Activated CD4-positive, CD25-positive, alpha-beta regulatory T cell (primary cell): ENCODE measurements around the gene LPP.

Source experiments
- DNase-seq, 4 experiments: peaks; one replicate each; lab custom pipeline; 2025; lab: John Stamatoyannopoulos, UW

The LPP gene

DNA sequence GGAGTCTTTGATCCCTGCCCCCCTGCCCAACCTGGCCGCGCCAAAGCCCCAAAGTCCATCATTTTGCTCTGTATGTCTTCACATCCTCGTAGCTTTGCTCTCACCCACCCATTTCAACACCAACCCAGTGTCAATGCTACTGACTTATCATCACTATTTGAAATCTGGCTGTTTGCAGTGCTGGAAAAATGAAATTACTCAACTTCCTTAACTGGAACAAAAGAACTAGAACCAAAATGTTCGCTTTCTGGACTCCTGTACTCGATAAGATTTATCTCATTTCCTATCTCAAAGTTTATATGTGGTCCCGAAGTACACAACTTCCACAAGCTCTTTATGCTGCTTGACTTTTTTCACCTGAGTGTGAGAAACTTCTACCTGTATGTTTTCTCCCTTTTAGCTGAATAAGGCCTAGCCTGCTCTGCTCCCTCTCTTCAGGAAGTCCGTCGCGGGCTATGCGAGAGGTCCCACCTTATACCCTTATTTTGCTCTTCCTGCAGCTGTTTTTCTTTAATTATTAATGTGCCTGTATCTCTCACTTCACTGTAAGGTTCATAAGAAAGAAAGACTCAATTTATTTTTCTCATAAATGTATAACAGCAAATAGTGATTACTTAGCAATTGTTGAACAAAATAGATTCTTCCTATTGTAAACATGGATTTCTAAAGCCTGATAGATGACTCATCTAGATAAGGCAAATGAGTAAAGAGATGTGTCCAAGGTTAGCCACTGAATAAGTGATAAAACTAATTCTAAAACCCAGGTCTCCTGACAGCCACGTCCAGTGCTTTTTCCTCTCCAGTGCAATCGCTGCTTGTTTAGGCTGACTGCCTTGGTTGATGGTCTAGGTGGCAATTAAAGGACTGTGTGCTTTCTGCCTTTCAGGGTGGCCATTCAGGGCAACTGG is 553.7 kb downstream of the LPP start:
- DNase-seq, result no peak

DNA sequence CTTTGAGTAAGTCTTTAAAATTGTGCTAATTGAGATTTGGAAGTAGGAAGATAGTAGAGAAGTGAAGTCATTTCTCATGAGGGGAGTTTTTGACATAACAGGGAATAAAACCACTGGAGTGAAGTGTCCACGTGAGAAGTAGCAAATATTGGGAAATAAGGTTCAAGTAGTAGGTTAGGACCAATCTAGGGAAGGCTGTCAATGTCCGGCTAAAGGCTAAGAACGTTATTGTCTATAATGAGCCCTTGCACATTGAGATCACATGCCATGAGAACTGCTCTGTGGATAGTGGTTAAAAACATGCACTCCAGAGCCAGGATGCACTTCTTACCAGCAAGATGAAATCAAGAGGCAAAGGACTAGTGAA is 557.9 kb downstream of the LPP start:
- DNase-seq, result no peak

DNA sequence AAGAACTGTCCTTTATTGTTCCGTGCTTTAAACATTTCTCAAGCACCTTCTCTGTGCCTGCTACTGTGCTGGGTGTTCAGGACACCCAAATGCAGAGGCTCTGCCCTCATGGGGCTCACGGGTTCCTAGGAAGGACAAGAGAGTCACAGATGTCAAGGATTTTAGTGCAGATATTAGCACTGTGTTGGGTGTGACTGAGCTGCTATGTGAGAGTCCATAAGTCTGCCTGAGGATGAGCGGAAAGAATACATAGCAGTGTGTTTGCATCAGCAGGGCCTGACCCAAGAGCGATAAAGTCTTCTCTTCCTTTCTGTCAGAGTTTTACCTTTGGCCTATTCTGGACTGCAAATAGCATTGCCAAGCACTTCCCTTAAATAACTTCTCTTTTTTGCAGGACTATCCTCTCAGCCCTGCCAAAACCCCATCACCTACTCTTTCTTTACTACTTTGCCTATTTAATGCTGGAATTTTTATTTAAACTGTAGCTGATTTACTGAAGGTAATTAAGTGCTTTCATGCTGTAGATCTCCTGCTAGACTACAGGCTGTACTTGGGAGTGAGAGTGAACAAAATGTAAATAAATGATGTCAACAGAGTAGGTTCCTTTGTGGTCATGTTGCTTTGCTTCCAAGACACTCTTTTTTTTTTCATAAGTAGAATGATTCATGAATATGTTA is 558.4 kb downstream of the LPP start:
- DNase-seq, result no peak

DNA sequence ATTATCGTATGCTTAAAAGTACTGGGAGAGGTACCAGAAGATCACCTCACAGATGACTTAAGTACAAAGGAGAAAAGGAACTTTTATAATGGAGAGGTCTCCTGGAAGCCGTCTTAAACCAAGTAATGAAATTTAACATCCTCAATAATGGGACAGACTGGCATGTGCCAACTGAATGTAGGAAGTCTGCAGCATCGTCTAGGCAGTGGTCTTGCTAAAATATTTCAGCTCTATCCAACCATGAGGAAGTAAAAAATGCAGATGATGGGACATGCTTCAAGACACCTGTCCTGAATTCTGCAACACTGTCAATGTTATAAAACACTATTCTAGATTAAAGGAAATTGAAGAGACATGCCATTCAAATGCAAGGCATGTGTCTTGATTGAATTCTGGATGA is 559.0 kb downstream of the LPP start:
- no peak for DNase-seq

DNA sequence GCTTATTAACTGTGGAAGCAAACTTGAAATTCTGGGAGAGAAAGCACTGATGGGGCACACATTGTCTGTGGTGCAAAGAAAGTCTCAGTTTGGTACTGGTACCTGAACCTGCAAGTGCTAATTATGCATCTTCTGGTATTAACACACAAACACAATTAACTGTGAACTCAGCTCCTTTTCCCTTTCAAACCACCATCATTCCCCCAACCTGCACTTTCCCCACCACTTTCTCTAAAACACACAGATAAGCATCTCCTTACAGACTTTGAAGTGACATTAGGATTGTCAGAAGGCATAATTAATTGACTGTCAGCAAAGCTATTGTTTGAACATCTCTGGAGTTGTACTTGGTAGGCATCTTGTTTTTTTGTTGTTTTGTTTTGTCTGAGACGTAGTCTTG is 565.6 kb downstream of the LPP start:
- DNase-seq, result no peak

DNA sequence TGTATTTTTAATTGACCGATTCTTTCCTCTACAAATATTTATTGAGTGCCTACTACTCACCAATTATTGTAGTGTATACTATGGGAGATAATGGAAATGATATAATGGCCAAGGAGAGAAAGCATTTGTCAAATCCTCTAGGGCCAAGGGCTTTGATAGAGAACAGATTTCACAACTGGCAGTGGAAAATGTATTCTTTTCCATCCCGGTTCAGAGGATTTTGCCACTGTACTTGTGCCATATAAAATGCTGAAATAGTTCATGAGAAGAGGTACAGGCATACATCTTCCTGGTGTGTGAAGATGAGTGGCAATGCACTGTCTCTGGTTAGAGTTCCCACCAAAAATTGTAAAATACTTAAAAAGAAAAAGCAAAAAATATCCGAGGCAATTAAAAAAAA is 566.3 kb downstream of the LPP start:
- no peak for DNase-seq

DNA sequence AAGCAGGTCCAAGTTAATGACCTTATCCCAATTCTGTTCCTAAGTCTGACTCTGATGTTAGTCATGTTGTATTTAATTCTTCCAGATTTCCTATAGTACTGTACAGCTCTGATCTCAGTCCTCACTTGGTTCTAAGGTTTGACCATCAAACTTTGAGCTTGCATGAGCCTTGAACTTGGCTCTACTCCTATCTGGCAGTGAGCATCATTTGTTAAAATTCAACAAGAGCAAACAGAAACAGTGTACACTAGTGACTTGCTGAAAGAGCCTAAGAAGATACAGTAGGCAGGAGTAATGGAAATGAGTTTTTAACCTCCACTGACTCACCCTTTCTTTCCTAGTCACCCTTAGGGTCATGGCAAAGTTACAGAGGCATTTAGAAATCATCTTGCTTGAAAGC is 566.7 kb downstream of the LPP start:
- DNase-seq, result no peak

DNA sequence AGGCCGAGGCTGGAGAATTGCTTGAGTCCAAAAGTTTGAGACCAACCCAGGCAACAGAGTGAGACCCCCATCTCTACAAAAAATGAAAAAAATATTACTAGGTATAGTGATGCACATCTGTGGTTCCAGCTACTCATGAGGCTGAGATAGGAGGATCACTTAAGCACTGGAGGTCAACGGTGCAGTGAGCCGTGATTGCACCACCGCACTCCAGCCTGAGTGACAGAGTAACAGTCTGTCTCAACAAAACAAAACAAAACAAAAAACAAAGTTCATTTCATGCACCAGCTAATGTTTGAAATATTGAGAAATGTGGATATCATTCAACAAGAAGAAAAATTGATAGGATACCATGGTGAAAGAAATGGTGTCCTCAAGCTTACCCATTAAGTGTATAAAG is 567.4 kb downstream of the LPP start:
- no peak for DNase-seq

DNA sequence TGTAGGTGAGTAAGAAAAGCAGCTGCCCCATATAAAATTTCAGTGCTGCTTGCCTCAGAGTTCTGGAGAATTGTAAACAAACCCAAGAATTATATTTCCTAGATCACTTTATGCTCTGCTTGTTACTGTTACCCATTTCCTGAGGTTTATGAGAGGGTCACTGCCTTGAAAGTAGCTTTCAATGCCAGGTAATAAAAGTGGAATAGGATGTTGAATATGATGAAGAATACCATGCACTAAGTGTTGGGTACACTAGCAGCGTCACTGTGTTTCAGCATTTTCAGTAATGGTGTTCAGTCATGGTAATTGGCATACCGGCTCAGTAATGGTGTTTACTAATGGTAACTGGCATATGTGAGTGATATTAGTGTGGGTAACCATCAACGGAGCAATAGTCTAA is 568.0 kb downstream of the LPP start:
- no peak for DNase-seq

DNA sequence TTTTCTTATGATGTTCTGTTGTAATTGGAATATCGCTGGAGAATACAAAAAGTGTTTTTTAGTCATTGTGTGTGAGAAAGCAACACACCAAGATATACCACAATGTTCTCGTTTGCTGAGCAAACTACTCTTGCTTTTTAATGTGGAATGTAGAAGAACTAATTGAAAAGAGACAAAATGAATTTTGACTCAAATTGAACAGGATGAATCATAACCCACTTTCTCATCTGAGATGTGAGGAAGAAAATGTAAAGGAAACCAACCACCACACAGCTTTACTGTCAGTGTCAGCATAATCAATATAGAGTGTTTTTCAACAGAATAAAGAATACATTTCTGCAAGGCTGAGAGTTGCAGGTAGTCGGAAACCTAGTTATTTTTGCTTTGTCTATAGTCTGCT is 569.0 kb downstream of the LPP start:
- DNase-seq, result no peak

DNA sequence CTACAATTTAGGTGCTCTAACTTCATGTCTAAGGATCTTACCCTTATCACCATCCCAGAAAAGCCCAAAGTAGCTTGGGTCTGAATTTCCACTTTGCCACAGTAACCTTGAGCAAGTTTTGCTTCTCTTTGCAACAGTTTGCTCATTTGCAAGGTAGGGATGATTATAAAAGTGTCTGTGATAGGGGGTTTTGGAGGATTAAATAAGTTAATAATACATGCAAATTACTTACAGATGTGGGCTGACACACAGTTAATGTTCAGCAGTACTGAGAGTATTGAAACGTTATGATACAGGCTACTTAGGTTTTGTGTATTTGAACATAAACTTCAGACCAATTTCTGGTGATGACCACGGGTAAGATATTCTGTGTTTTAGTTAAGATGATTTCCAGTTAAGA is 573.1 kb downstream of the LPP start:
- DNase-seq, result no peak

DNA sequence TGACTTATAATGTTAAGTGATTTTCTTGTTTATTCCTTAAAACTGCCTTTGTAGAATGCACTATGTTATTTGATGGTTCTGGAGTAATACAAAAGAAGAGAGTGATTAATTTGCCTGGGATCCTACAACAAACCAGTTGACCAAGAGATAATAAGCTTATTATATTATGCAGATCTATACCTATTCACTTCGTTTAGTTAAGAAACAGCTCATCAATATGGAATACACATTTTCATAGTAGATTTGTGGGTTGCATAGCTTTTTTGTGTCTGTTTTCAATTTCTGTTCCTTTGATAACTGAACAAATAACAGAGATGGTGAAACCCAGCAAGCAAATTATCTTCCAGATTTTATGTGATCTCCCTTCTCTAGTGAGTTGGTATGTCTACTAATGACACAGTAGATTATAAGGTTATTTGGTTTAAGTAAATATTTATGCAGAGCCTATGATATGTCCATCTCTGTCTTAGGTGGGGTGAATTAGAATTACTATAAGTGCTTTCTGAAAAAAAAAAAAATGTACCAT is 574.5 kb downstream of the LPP start:
- no peak for DNase-seq

DNA sequence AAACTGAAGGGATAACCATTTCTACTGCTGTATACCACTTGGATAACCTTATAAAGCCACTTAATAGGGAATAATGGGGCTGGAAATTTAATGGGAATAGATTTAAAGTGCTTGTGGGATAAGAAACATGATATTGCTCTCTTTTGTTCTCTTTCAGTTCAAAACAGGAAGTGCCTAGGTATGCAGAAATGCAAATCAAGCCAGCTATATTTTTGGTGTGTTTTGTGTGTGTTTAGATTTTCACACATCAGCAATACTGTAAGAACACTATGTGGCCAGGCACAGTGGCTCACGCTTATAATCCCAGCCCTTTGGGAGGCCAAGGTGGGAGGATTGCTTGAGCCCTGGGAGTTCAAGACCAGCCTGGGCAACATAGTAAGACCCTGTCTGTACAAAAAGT is 575.5 kb downstream of the LPP start:
- DNase-seq, result no peak

DNA sequence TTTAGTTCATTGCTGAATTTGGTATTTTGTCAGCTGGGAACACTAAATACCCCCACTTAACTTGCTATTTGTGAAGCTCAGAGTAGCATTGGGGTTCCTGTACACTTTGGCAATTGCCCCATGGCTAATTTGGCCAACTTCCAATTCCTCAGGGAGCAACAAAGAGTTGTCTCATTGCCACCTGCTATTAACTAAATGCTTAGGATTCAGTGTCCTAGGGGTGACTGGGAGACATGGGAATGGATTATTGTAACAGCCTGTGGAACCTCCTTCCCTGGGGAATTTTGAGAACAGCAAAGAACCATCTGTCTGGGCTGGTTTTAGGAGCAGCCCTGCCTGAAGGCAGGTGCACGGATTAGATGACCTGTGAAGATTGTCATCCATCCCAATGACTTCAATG is 580.4 kb downstream of the LPP start:
- DNase-seq, result no peak

DNA sequence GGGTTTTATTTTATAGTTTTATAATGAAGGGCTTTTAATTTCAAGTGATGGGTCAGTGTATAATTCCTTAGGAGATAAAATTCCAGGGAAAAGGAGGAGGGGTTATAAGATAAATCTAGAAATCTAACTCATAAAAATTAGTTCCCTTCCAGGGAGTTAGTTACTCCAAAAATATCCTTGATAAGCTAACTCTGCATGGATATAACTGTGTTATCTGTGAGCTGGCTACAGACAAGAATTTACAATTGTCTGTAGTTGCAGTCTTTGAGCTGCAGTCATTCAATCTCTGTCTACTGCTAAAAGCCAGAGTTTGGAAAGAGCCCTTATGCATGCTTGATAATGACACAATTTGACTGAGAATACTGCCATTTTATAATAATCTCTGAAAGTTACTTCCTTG is 585.6 kb downstream of the LPP start:
- DNase-seq, result no peak

DNA sequence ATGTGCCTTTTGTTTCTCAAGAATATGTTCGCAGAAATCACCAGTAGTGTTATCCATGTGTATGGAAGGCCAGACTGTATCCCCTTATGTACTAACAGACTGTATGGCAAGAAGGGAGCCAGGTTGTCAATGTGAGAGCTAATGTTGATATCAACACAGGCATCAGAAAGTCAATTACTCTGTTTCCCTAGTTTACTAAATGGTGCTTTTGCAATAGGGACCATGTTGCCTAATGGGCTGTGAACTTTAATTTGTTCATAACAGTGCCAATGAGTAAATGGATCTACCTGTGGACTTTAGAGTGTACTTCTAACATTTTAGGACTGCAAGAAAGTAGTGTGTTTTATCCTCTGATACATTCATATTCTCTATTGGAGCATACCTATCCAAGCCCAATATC is 586.1 kb downstream of the LPP start:
- DNase-seq, result no peak

DNA sequence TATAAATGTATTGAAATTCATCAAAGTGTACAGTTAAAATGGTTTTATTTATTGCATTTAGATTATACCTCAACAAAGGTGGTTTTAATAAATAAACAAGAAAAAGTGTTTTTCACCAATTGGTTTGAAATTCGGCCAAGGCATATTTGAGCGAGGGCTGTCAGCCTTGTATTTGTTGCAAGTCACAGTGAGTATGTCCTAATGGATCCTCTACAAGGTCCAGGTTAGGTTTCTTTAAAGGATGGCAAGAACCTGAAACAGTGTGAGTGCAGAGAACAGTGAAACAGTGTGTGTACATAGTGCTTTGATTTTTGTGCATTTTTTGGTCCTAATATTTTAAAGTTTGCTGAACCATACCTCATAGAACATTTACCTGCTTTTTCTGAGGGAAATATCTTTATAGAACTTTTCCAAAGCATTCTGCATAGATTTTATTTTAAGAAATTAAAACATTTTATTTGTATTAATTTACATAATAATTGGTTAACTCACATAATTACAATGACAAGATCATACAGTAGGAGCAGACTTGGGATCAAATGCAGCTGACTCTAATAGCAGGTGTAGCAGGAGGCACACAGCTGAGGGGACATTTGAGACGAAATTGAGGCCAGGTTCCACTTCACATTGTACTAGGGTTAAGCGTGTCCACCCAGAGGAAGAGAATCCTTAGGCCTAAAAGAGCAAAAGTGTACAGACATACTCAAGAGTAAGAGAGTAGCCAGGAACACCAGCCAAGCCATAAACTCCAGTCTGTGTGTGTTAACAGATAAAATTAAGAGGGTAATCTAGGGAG is 589.0 kb downstream of the LPP start:
- DNase-seq, result no peak

DNA sequence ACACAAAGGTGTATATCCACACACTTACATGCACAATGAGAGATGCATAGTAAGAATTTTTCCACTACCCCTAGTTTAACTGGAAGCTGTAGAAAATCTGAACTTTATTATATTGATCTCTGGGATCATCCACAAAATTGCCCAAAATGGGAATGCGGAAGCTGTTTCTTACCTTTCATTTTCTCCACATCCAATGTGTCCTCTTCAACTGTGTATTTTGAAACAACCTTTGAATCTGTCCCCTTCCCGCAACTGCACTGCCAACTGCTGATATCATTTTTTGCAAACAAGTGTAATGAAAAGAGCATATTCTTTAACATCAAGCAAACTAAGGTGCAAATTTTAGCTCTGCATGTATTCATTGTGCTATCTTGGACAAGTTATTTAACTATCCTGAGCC is 590.2 kb downstream of the LPP start:
- DNase-seq, result no peak

DNA sequence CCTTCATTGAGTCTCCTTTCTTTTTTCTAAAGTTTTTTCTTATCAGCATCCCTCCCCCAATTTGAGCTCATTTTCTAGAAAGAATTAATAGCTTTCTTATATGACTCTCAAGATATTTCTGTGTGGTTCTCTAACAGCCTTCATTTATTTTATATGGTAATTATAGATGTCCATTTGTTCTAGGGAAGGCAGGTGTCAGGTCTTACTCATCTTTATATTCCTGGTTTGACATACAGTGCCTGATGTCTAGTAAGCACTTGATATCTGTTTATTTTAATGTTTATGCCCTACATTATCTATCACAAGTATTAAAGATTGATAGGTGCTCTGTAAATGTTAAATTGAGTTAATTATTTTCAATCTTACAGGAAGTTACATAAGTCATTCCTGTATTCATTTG is 591.1 kb downstream of the LPP start:
- DNase-seq, result no peak

DNA sequence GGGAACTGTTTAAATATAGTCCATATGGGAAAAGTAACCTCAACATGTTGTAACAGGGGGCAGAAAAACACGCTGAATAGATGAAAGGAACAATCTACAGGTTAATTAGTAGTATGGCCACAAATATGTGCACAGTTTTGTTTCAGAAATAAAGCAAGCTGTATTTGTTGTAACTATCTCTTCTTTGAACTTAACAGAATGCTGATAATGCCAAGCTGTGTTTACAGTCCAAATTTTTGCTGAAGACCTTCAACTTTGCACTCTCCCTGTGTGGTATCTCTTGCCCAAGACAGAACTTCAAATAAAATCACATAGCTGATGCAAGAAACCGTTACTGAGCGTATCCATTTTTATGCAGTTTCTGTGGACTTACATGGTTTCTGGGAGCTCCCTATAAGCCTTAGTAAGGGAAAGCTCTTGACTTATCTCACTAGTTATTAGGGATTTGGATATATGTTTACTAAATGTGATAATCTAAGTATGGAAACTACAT is 592.4 kb downstream of the LPP start:
- DNase-seq, result no peak

DNA sequence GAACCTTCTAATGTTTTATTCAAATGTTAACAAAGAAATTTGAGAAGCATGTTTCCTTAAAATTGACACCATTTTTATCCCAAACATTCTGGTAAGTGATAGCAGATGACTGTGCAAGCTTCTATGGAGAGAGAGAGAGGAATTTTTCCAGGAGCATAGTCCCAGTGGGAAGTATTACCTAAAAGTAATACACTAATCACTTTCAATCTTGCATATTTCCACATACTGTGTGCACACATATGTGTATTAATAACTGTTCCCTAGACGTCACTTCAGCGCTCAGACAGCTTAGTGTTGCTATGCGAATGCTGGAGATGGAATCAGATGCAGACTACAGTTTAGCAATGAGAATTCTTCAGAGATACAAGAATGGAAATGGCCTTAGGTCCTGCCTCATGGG is 593.5 kb downstream of the LPP start:
- no peak for DNase-seq

DNA sequence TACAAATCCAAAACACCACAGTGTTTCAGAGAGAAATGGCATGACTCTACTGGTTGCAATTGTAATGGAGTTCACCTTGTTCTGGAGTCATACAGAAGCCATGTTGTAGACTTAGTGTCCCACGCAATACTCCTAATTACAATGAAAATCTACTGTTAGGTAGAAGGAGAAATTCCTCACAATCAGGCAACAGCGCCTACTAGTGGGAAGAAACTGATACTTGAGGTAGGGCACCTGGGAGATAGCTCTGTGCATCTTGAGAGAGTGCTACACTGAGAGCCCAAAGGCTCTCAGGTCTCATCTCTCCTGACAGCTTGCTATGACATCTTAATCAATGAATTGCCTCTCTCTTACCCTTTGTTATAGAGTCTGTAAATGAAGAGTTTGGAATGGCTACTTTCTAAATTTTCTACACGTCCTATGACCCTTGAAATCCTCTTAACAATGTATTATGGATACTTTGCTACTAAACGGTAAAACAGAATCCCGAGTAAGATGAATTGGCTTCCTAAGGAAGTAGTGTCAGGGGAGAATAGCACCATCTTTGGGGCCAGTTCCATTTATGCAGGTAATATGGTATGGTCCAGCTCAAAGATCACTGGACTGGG is 595.2 kb downstream of the LPP start:
- peak; percentile 5 to 21 (median 13) for DNase-seq
